ENCODE measurements around the gene SLC39A9. TPM values are rescaled to one million over a fixed set of nuclear protein-coding genes. Genes with fewer than 3 reads are reported as not detected.

The SLC39A9 gene
- total RNA-seq, 1 experiment from 2014 or later = 80.2 TPM

DNA sequence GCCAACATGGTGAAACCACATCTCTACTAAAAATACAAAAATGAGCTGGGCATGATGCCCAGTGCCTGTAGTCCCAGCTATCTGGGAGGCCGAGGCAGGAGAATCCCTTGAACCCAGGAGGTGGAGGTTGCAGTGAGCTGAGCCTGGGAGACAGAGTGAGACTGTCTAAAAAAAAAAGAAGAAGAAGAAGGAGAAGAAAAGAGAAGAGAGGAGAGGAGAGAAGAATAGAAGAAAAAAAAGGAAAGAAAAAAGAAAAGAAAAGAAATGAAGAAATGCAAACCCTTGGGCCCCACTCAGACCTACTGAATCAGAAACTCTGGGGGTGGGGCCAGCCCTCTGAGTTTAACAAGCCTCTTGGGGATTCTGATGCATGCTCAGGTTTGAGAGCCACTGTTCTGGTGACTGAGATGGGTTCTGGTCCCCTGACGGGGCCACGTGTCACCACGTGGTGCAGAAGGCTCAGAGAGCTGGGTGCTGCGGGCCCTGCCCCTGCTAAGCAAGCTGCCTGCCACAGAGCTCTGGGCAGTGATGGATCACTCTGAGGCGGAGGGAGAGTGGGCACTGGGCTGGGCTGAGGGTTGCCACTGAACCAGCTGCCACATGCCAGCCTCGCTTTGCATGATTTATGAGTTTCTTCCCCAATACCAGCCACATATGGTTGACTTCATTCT is 37.9 kb upstream of the SLC39A9 start:
- Histone ChIP-seq H3K9me3 (ENCODE audit: control insufficient read depth in 1 of 2, insufficient read depth in 1 of 2, low read depth in 1 of 2, low read length in 2 of 2) (no peaks in the 10 kb centered on the region), H3K4me3 (replicated peaks in 1 of 2; ENCODE audit: low read depth in 1 of 2, low read length in 2 of 2) (no peak overlapping the region), H3K9me2 (ENCODE audit: insufficient read depth) (no peaks in the 10 kb centered on the region), H4K20me1 (ENCODE audit: insufficient read depth) (no peaks in the 10 kb centered on the region), H3K9ac (ENCODE audit: low read length) (no peak overlapping the region), H3K27me3 (ENCODE audit: insufficient read depth, low read length) (no peaks in the 10 kb centered on the region), H3K27ac (ENCODE audit: low read depth, low read length) (no peak overlapping the region), H3K4me1 (ENCODE audit: control insufficient read depth in 1 of 2, insufficient read depth in 2 of 2, low read length in 2 of 2) (no peaks in the 10 kb centered on the region), H3K36me3 (ENCODE audit: control insufficient read depth in 1 of 2, insufficient read depth in 2 of 2, low read length in 2 of 2) (no peaks in the 10 kb centered on the region), H3K4me2 (ENCODE audit: low read length) (no peak overlapping the region), H2AFZ (ENCODE audit: low read depth, low read length, poor library complexity, severe bottlenecking) (no peak overlapping the region), H3K79me2 (ENCODE audit: insufficient read depth, low read length) (no peaks in the 10 kb centered on the region)
- ChIA-PET RAD21 (ENCODE audit: low non-redundant PET in 1 of 2, low total read pairs in 2 of 2, uncharacterized antibody in 2 of 2, unreplicated experiment in 2 of 2) (no interaction called here), POLR2A (interaction anchor here (0.7 kb wide), 1 partner anchor 26 kb away, joined by 3 read pairs; no protein-coding TSS in a partner anchor), CTCF (interaction anchor here (1.2 kb wide), 1 partner anchor 14 kb away, joined by 5 read pairs; no protein-coding TSS in a partner anchor)
- intact Hi-C loops (cut with micrococcal nuclease) = no loop called here
- no peak for ATAC-seq
- no peak for DNase-seq (ENCODE audit: low read depth, low spot score)
- TF ChIP-seq POLR2A (IDR thresholded peaks at IDR 0.05; ENCODE audit: borderline replicate concordance, extremely low read depth, insufficient read depth, insufficient read length) = no peak
- TF ChIP-seq, protein P1, sequence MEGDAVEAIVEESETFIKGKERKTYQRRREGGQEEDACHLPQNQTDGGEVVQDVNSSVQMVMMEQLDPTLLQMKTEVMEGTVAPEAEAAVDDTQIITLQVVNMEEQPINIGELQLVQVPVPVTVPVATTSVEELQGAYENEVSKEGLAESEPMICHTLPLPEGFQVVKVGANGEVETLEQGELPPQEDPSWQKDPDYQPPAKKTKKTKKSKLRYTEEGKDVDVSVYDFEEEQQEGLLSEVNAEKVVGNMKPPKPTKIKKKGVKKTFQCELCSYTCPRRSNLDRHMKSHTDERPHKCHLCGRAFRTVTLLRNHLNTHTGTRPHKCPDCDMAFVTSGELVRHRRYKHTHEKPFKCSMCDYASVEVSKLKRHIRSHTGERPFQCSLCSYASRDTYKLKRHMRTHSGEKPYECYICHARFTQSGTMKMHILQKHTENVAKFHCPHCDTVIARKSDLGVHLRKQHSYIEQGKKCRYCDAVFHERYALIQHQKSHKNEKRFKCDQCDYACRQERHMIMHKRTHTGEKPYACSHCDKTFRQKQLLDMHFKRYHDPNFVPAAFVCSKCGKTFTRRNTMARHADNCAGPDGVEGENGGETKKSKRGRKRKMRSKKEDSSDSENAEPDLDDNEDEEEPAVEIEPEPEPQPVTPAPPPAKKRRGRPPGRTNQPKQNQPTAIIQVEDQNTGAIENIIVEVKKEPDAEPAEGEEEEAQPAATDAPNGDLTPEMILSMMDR (IDR thresholded peaks at IDR 0.05 in 2 of 3, conservative IDR thresholded peaks at IDR 0.05 in 1 of 3; ENCODE audit: borderline replicate concordance in 1 of 3, insufficient read depth in 1 of 3, low read depth in 2 of 3, low read length in 2 of 3) = no peak
- no TSS peak for BruUV-seq (replicated peaks)

DNA sequence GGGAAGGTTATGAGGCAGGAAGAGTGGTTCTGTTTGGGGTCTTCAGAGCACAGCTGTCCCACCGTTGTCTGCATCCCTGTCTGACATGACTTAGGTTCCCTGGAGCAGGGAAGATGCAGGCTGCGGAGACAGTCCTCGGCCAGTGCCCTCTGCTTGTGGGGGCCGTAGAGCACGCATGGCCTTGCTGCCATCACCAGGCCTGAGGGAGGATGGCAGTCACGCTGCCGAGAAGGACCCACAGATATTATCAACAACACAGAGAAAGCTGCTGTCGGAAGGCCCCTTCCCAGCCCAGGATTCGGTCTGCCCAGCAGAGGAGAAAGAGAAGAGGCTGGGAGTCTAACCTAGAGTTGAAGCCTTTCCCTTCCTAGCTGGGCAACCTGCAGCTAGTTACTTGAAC is 35.4 kb upstream of the SLC39A9 start:
- TF ChIP-seq, protein P1 (IDR thresholded peaks at IDR 0.05 in 2 of 3, conservative IDR thresholded peaks at IDR 0.05 in 1 of 3; ENCODE audit: borderline replicate concordance in 1 of 3, insufficient read depth in 1 of 3, low read depth in 2 of 3, low read length in 2 of 3) = peak in 1 of 3 experiments; percentile 5; a peak in 1 of 6 replicates
- TF ChIP-seq CBX3 (IDR thresholded peaks at IDR 0.05; ENCODE audit: low read depth) (no peak), JUND (IDR thresholded peaks at IDR 0.05) (no peak), RAD21 (IDR thresholded peaks at IDR 0.05; ENCODE audit: low read depth) (peak; percentile 13; the same call in 1 of the 2 replicates)
- TF ChIP-seq, protein P2, sequence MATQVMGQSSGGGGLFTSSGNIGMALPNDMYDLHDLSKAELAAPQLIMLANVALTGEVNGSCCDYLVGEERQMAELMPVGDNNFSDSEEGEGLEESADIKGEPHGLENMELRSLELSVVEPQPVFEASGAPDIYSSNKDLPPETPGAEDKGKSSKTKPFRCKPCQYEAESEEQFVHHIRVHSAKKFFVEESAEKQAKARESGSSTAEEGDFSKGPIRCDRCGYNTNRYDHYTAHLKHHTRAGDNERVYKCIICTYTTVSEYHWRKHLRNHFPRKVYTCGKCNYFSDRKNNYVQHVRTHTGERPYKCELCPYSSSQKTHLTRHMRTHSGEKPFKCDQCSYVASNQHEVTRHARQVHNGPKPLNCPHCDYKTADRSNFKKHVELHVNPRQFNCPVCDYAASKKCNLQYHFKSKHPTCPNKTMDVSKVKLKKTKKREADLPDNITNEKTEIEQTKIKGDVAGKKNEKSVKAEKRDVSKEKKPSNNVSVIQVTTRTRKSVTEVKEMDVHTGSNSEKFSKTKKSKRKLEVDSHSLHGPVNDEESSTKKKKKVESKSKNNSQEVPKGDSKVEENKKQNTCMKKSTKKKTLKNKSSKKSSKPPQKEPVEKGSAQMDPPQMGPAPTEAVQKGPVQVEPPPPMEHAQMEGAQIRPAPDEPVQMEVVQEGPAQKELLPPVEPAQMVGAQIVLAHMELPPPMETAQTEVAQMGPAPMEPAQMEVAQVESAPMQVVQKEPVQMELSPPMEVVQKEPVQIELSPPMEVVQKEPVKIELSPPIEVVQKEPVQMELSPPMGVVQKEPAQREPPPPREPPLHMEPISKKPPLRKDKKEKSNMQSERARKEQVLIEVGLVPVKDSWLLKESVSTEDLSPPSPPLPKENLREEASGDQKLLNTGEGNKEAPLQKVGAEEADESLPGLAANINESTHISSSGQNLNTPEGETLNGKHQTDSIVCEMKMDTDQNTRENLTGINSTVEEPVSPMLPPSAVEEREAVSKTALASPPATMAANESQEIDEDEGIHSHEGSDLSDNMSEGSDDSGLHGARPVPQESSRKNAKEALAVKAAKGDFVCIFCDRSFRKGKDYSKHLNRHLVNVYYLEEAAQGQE (IDR thresholded peaks at IDR 0.05; ENCODE audit: low read depth) = no peak
- RAD21 ChIA-PET (ENCODE audit: low non-redundant PET in 1 of 2, low total read pairs in 2 of 2, uncharacterized antibody in 2 of 2, unreplicated experiment in 2 of 2) = no interaction called here
- no peaks in the 10 kb centered on the region for H3K79me2 ChIP-seq (ENCODE audit: insufficient read depth, low read length)
- H3K27me3 ChIP-seq (ENCODE audit: insufficient read depth, low read length) = no peaks in the 10 kb centered on the region
- no peaks in the 10 kb centered on the region for H3K4me1 ChIP-seq (ENCODE audit: control insufficient read depth in 1 of 2, insufficient read depth in 2 of 2, low read length in 2 of 2)
- CTCF ChIA-PET = interaction anchor here (1.7 kb wide), 1 partner anchor 17 kb away, joined by 4 read pairs; no protein-coding TSS in a partner anchor
- H3K27ac ChIP-seq (ENCODE audit: low read depth, low read length) = no peak overlapping the region
- no peaks in the 10 kb centered on the region for H3K9me3 ChIP-seq (ENCODE audit: control insufficient read depth in 1 of 2, insufficient read depth in 1 of 2, low read depth in 1 of 2, low read length in 2 of 2)
- POLR2A ChIA-PET = no interaction called here
- no peaks in the 10 kb centered on the region for H4K20me1 ChIP-seq (ENCODE audit: insufficient read depth)
- H3K36me3 ChIP-seq (ENCODE audit: control insufficient read depth in 1 of 2, insufficient read depth in 2 of 2, low read length in 2 of 2) = no peaks in the 10 kb centered on the region
- H2AFZ ChIP-seq (ENCODE audit: low read depth, low read length, poor library complexity, severe bottlenecking) = no peak overlapping the region
- no TSS peak for BruUV-seq (replicated peaks)
- no peaks in the 10 kb centered on the region for H3K9me2 ChIP-seq (ENCODE audit: insufficient read depth)
- H3K4me2 ChIP-seq (ENCODE audit: low read length) = no peak overlapping the region
- no peak for DNase-seq (ENCODE audit: low read depth, low spot score)
- H3K4me3 ChIP-seq (replicated peaks in 1 of 2; ENCODE audit: low read depth in 1 of 2, low read length in 2 of 2) = no peak overlapping the region
- H3K9ac ChIP-seq (ENCODE audit: low read length) = no peak overlapping the region
- intact Hi-C loops (cut with micrococcal nuclease) = no loop called here
- ATAC-seq = peak; percentile 40; the same call in 1 of the 2 replicates
